Aorta (tissue), 5 donors: ENCODE data around the gene SPINT3. TPM values are rescaled to one million over a fixed set of nuclear protein-coding genes. Genes with fewer than 3 reads are reported as not detected.

Experiments used
- ATAC-seq: fragments of 200-7000 bp; cut with Tn5 transposase; one replicate; pipeline ENCODE4 v1.9.1; 2022; ENCODE audit warnings: moderate library complexity; ENCODE audit not compliant: low FRiP score
- DNase-seq, 2 donors: peaks; one replicate each; pipeline ENCODE4 v3.0.0-alpha.2; 2020
- H3K27ac ChIP-seq, 2 donors: one replicate each; pipeline ENCODE4 v1.5.1; 2013; ENCODE audit warnings: low read length in 2 of 2, mild to moderate bottlenecking in 2 of 2, moderate library complexity in 2 of 2, control low read depth in 1 of 2, inconsistent platforms in 1 of 2, low read depth in 1 of 2
- H3K27me3 ChIP-seq, 2 donors: one replicate each; pipeline ENCODE4 v1.6.1; 2013; ENCODE audit warnings: control low read depth in 1 of 2, low read length in 1 of 2, mild to moderate bottlenecking in 1 of 2, moderate library complexity in 1 of 2; ENCODE audit not compliant: insufficient read depth in 2 of 2, control insufficient read depth in 1 of 2
- H3K36me3 ChIP-seq, 2 donors: one replicate each; pipeline ENCODE4 v1.6.1; 2013; ENCODE audit warnings: control low read depth in 1 of 2, low read length in 1 of 2, mild to moderate bottlenecking in 1 of 2; ENCODE audit not compliant: insufficient read depth in 2 of 2, control insufficient read depth in 1 of 2
- H3K4me1 ChIP-seq, 2 donors: one replicate each; pipeline ENCODE4 v1.6.1; 2013; ENCODE audit warnings: low read length in 2 of 2, control low read depth in 1 of 2, mild to moderate bottlenecking in 1 of 2, moderate library complexity in 1 of 2; ENCODE audit not compliant: insufficient read depth in 2 of 2, control insufficient read depth in 1 of 2
- H3K4me3 ChIP-seq, 2 donors: one replicate each; pipeline ENCODE4 v1.5.1; 2013; ENCODE audit warnings: low read length in 2 of 2, control low read depth in 1 of 2, mild to moderate bottlenecking in 1 of 2
- H3K9me3 ChIP-seq: one replicate; pipeline ENCODE4 v1.6.1; 2013; ENCODE audit warnings: mild to moderate bottlenecking, low read length; ENCODE audit not compliant: control insufficient read depth
- WGBS, 2 donors: extraction: QIAGEN DNeasy Blood & Tissue Kit; methylation state at CpG; one replicate each; pipeline ENCODE4 v1.1.7; 2013; 5-methylcytosine and 5-hydroxymethylcytosine counted together
- intact Hi-C, 2 donors: fragments of 100-400 bp; cut with DNase I; formaldehyde crosslinking; loops; one replicate each; pipeline versions ENCODE4 v1.14.2 to v1.15.0; 2022
- long read RNA-seq, 2 donors: library from polyadenylated mRNA; unstranded; transcript quantifications; one replicate each; pipeline ENCODE4 v2.0.0, GENCODE V29; 2020 to 2021
- polyA plus RNA-seq, 2 donors: library from polyadenylated mRNA; stranded (reverse); fragments of 200-250 nt; gene quantifications; one replicate each; pipeline ENCODE4 v1.2.3, GENCODE V29; 2013
- total RNA-seq, 2 donors: library from RNA; stranded (reverse); fragmentation: NEBNext Ultra II Directional; extraction: Animal tissue kit (Norgen Biotek cat#: 25700); gene quantifications; one replicate each; pipeline ENCODE4 v1.2.1, GENCODE V29; 2021
- donor health status: healthy with polysubstance abuse.
- donor health status: Bipolar disorder and iron deficiency.
- donor health status: DM: no; HTN: no; CAD: no.
- donor health status: DM: no; HTN: no; CAD: no.
- donor health status: DM: yes; HTN: yes; CAD: no.

SPINT3 gene, protein sequence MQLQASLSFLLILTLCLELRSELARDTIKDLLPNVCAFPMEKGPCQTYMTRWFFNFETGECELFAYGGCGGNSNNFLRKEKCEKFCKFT
- total RNA-seq (not detected), polyA plus RNA-seq (not detected)
- long read RNA-seq, donor 1, result 0 reads
- long read RNA-seq, donor 2, result 0 reads

DNA sequence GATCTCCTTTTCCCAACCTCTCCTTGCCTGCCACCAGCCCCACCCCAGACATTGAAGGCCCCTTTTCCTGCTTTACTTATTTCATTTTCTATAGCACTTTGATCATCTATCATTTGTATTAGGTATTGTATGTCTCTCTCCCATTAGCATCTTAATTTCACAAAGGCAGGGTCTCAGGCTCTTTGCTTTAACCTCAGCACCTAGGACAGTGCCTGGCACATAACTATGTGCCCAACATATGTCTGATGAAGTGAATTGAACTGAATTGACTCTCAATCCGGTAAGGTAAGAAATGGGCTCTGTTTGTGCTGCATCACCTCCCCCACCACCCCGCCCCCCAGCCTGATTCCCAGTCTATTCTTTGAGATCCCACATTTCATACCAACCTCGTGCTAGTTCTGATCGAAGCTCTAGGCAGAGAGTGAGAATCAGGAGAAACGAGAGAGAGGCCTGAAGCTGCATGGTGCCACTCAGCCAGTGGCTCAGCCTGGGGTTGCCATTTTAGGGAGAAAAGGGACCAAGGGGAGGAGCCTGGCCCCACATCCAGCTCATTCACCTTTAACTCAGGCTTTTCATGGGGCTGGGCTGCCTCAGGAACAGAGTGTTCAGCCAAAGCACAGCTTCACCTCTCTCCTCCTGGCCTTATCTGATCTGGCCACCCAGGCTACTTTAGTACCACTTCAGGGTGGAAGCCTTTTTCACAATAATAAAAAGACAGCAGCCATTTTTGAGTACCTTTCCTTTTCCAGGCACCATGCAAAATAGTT, at the start of gene SPINT3:
Gene SPINT3 (minus strand): TSS at position 476 of the 767 bp plus-strand sequence. CDS start 14 bp downstream, at position 462.
- Histone ChIP-seq H3K9me3 (peaks cover 2% of the 10 kb centered on the region), H3K27me3 (peaks cover 0 to 2% of the 10 kb centered on the region in 2 donors), H3K27ac (no peak within 1 kb of the TSS), H3K4me3 (no peak within 1 kb of the TSS), H3K36me3 (no peaks in the 10 kb centered on the region), H3K4me1 (no peaks in the 10 kb centered on the region)
- WGBS, 2 donors, result 61 to 66% methylated on average over 5 of the region's 5 CpGs
- ATAC-seq (no peak), DNase-seq (no peak)
- intact Hi-C loops, result no loop called here

DNA sequence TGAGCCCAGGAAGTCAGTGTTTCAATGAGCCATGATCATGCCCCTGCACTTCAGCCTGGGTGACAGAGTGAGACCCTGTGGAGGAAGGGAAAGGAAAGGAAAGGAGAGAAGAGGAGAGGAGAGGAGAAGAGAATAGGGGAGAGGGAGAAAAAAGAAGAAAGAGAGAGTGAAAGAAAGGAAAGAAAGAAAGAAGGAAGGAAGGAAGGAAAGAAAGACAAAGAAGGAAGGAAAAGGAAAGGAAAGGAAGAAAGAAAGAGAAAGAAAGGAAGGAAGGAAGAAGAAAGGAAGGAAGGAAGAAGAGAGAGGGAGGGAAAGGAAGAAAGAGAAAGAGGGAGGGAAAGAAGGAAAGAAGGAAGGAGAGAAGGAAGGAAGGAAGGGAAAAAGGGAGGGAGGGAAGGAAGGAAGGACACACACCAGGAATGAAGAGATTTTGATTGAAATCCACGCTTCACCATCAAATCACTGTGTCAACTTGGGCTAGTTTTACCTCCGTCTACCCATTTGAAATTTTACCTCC, 49.4 kb upstream of the SPINT3 start:
- ATAC-seq (no peak), DNase-seq (no peak)
- no peaks in the 10 kb centered on the region for H3K36me3 ChIP-seq
- intact Hi-C loops, result no loop called here
- no peaks in the 10 kb centered on the region for H3K9me3 ChIP-seq
- H3K4me1 ChIP-seq, result no peaks in the 10 kb centered on the region
- H3K4me3 ChIP-seq, result no peak overlapping the region
- H3K27ac ChIP-seq, result no peak overlapping the region
- WGBS, 2 donors, result 78 to 80% methylated on average over 2 of the region's 2 CpGs
- no peaks in the 10 kb centered on the region for H3K27me3 ChIP-seq

DNA sequence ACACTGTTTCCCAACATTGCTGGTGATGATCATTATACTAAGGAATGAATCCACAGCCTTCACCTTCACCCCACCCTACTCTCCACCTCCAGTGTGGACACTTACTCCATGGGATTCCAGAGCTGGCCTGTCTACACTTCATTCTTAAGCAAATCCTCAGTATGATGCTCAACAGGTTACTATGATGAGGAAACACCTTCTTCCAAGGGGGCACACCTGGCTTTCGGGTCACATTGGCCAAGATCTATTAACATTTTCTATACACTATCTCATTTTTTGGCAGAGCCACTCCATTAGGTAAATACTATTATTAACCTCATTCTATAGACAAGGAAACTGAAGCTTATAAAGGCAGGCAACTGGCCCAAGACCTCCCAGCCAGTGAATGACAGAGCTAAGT, 39.8 kb upstream of the SPINT3 start:
- DNase-seq, result no peak
- ATAC-seq, result no peak
- Histone ChIP-seq H3K4me3 (no peak overlapping the region), H3K9me3 (peaks cover 2% of the 10 kb centered on the region), H3K27ac (no peak overlapping the region), H3K36me3 (no peaks in the 10 kb centered on the region), H3K27me3 (peaks cover 0 to 2% of the 10 kb centered on the region in 2 donors), H3K4me1 (no peaks in the 10 kb centered on the region)
- 72 to 74% methylated on average over 1 of the region's 1 CpG for WGBS, 2 donors
- intact Hi-C loops, result no loop called here

DNA sequence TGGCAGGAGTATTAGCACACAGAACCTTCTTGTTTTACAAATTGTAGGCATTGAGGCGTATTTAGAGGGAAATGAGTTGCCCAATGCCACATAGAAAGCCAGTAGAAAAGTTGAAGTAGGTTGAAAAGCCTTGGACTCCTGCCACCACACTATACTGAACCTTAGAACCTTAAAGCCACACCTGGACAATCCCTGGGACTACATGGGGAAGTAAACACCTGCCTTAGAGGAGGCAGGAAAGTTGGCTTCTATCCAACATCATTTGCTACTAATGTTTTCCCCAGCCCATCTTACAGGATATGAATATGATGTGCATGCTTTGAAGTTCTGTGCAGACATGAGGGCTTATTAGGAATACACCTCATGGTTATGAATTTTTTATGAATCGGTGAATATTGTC, 37.0 kb upstream of the SPINT3 start:
- 75% methylated on average over 2 of the region's 2 CpGs for WGBS, 2 donors
- H3K27me3 ChIP-seq, result peaks cover 0 to 2% of the 10 kb centered on the region in 2 donors
- no peak overlapping the region for H3K27ac ChIP-seq
- H3K9me3 ChIP-seq, result peaks cover 2% of the 10 kb centered on the region
- H3K36me3 ChIP-seq, result no peaks in the 10 kb centered on the region
- intact Hi-C loops, result no loop called here
- no peak for ATAC-seq
- H3K4me1 ChIP-seq, result no peaks in the 10 kb centered on the region
- DNase-seq, result no peak
- H3K4me3 ChIP-seq, result no peak overlapping the region

DNA sequence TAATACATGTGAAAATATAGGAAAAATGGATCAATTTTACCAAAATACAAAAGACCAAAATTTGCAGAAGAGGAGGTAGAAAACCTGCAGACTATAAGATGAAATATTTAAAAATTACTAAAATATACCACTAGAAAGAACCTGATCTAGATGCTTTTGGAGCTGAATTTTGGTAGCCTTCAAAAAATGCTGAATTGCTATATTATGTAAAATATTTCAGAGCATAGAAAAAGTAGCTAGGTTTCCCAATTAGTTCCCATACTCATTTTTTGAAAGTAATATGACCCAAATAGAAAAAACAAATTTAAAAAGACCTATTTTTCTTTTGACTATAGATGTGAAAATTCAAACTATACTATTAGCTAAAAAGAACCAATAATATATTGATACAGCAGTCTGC, 35.3 kb upstream of the SPINT3 start:
- ATAC-seq, result no peak
- Histone ChIP-seq H3K27me3 (no peaks in the 10 kb centered on the region), H3K4me1 (no peaks in the 10 kb centered on the region), H3K36me3 (no peaks in the 10 kb centered on the region), H3K4me3 (no peak overlapping the region), H3K9me3 (no peaks in the 10 kb centered on the region), H3K27ac (no peak overlapping the region)
- intact Hi-C loops, result no loop called here
- DNase-seq, result no peak

DNA sequence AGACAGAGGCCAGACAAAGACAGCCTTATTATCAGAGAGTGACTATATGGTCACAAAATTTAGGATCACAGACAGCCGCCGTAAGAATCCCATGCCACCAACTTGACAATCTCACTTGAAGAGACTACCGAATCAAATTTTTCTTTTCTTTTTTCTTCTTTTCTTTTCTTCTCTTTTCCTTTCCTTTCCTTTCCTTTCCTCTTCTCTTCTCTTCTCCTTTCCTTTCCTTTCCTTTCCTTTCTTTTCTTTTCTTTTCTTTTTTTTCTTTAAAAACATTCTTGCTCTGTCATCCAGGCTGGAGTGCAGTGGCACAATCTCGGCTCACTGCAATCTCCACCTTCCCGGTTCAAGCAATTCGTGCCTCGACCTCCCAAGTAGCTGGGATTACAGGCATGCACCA, 33.0 kb upstream of the SPINT3 start:
- no peaks in the 10 kb centered on the region for H3K27me3 ChIP-seq
- DNase-seq, result no peak
- H3K9me3 ChIP-seq, result no peaks in the 10 kb centered on the region
- WGBS, 2 donors, result 85 to 89% methylated on average over 7 of the region's 7 CpGs
- no peaks in the 10 kb centered on the region for H3K36me3 ChIP-seq
- no peaks in the 10 kb centered on the region for H3K4me1 ChIP-seq
- H3K27ac ChIP-seq, result no peak overlapping the region
- intact Hi-C loops, result no loop called here
- ATAC-seq, result no peak
- H3K4me3 ChIP-seq, result no peak overlapping the region

DNA sequence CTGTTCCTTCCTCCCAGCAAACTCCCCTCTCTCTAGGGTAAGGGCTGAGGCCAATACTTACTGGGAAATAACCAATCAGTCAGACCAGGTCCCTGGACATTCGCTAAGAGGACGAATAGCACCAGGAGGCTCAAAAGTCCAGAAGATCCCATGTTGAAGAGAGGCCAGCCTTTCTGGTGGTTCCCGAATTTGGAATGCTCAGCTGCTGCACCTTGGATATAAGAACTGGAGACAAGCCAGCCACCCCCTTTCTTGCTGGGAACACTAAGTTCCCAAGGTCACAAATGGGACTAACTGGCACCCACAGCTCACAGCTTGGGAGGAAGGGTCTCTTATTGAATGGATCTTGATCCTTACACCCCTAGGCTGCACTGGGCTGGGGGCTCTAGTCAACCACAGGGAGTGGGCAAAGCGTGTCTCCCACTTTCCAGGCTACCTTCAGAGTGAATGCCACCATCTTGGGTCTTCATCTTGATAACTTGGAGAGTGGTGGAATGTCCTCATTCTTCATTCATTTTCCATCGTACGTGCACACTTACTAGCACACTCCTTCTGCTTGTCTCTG, 31.9 kb upstream of the SPINT3 start, which contains the start of gene EPPIN:
Gene EPPIN (minus strand): TSS at position 196 of the 565 bp plus-strand sequence. CDS start 44 bp downstream, at position 152.
- Histone ChIP-seq H3K27ac (no peak within 1 kb of the TSS), H3K4me3 (no peak within 1 kb of the TSS), H3K9me3 (no peaks in the 10 kb centered on the region), H3K36me3 (no peaks in the 10 kb centered on the region), H3K27me3 (no peaks in the 10 kb centered on the region), H3K4me1 (no peaks in the 10 kb centered on the region)
- ATAC-seq (no peak), DNase-seq (no peak)
- 75 to 77% methylated on average over 6 of the region's 6 CpGs for WGBS, 2 donors
- intact Hi-C loops, result no loop called here

DNA sequence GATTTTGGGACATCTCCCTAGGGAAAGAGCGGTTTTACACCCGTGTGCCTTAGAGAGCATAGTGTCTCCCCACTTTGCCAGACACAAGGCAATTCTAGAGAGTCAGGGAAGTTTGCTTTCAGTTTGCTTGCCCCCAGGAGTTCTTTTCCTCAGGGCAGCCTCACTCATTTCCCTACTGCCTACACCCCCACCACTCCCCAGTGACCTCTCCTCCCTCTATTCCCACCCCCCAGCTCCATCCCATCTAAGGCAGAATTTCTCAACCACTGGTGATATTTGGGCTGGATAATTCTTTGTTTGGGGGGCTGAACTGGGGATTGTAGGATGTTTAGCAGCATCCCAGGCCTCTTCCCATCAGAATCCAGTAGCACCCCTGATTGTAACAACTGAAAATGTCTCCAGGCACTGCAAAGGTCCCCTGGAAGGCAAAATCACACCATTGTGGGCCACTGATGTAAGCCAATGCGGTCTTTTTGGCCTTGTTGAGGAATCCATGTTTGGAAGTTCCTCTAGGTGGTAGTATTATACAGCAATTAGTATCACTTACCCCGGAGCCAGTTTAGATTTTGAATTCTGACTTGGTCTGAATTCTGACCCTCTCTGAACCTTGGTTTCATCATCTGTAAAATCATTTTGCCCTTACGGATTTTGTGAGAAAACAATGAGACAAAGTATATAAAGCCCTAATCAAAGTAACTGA, 30.5 kb upstream of the SPINT3 start:
- intact Hi-C loops, result no loop called here
- Histone ChIP-seq H3K4me1 (no peaks in the 10 kb centered on the region), H3K9me3 (no peaks in the 10 kb centered on the region), H3K27ac (no peak overlapping the region), H3K4me3 (no peak overlapping the region), H3K36me3 (no peaks in the 10 kb centered on the region), H3K27me3 (no peaks in the 10 kb centered on the region)
- ATAC-seq (no peak), DNase-seq (no peak)
- 17 to 20% methylated on average over 5 of the region's 5 CpGs for WGBS, 2 donors
